Tibial nerve (tissue), 4 donors: ENCODE results near the gene TAPBPL. TPM values are rescaled to one million over a fixed set of nuclear protein-coding genes. Genes with fewer than 3 reads are reported as not detected.
A peak's percentile ranks its signal among the peaks of the same experiment; 100 is the strongest.

Experiments used
- DNase-seq, 2 donors: peaks; one replicate each; pipeline ENCODE4 v3.0.0-alpha.2; 2019; ENCODE audit warnings: low spot score in 2 of 2
- H3K27ac ChIP-seq, 4 donors: fragments of 200-600 bp; sonication (generic) in 3 of 4; one replicate each; pipeline ENCODE4 v1.5.1; 2017 to 2019; ENCODE audit warnings: mild to moderate bottlenecking in 1 of 4
- H3K27me3 ChIP-seq, 2 donors: fragments of 200-600 bp; sonication (generic) in 1 of 2; one replicate each; pipeline versions ENCODE4 v1.5.1 to v1.6.0; 2017 to 2019
- H3K36me3 ChIP-seq, 3 donors: fragments of 200-600 bp; sonication (generic); one replicate each; pipeline ENCODE4 v1.5.1; 2018 to 2019
- H3K4me1 ChIP-seq, 4 donors: fragments of 200-600 bp; sonication (generic) in 3 of 4; one replicate each; pipeline ENCODE4 v1.5.1; 2017 to 2019
- H3K4me3 ChIP-seq, 4 donors: fragments of 200-600 bp; sonication (generic) in 3 of 4; one replicate each; pipeline ENCODE4 v1.5.1; 2017 to 2019; ENCODE audit warnings: mild to moderate bottlenecking in 1 of 4, moderate library complexity in 1 of 4
- H3K9me3 ChIP-seq, 4 donors: fragments of 200-600 bp; sonication (generic) in 3 of 4; one replicate each; pipeline ENCODE4 v1.5.1; 2017 to 2019
- EP300 ChIP-seq, 2 donors: sonication (generic); formaldehyde crosslinking; IDR thresholded peaks; one replicate each; pipeline ENCODE4 v1.6.1; 2017; ENCODE audit warnings: antibody characterized with exemption in 2 of 2, mild to moderate bottlenecking in 1 of 2
- POLR2A ChIP-seq, 2 donors: fragments of 450-650 bp; IDR thresholded peaks; one replicate each; pipeline ENCODE4 v1.6.1; 2017; ENCODE audit warnings: antibody characterized with exemption in 2 of 2, mild to moderate bottlenecking in 2 of 2, moderate library complexity in 2 of 2
- WGBS, 2 donors: methylation state at CpG; one replicate each; pipeline ENCODE4 v1.1.5; 2018; 5-methylcytosine and 5-hydroxymethylcytosine counted together
- total RNA-seq, 4 donors: library from RNA; depleted of rRNA; stranded (reverse); fragments of >200 nt; gene quantifications; one replicate each; pipeline ENCODE4 v1.1.0, GENCODE V29; 2016
- TF ChIP-seq, protein P1 (sequence below), 5 experiments: fragments of 200-600 bp in 3 of 5; fragments of 450-650 bp in 2 of 5; sonication (generic) in 3 of 5; IDR thresholded peaks; one replicate each; pipeline ENCODE4 v1.5.1; 2016 to 2019; ENCODE audit warnings: antibody characterized with exemption in 5 of 5, mild to moderate bottlenecking in 3 of 5, moderate library complexity in 2 of 5

TAPBPL gene
- total RNA-seq, 4 donors from 2014 or later = 13.9 to 31.9 (median 25.2) TPM

DNA sequence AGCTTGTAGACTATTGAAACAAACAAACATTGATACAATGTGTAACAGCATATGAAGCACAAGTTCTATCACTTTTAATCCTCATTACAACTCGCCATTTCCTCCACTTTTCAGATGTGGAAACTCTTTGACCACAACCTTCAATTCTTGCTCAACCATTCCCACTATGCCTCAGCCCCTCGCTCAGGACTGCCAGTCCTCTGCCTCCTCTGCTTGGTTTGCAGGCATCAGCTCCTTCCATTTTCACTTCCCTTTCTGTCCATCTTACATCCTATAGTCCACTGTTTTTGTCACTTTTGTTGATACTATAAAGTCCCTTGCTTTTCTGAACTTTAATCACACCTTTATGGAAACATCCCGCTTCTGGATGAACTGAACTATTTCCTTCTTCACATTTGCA is 35.2 kb upstream of the TAPBPL start:
- Histone ChIP-seq H3K9me3 (no peaks in the 10 kb centered on the region), H3K4me3 (no peak overlapping the region), H3K27ac (no peak overlapping the region), H3K4me1 (no peaks in the 10 kb centered on the region), H3K36me3 (peaks cover 0 to 12% (median 0%) of the 10 kb centered on the region in 3 donors), H3K27me3 (no peaks in the 10 kb centered on the region)
- TF ChIP-seq EP300 (IDR thresholded peaks at IDR 0.05) (peak in 1 of 2 donors; percentile 79), POLR2A (IDR thresholded peaks at IDR 0.05) (no peak)
- TF ChIP-seq, protein P1, sequence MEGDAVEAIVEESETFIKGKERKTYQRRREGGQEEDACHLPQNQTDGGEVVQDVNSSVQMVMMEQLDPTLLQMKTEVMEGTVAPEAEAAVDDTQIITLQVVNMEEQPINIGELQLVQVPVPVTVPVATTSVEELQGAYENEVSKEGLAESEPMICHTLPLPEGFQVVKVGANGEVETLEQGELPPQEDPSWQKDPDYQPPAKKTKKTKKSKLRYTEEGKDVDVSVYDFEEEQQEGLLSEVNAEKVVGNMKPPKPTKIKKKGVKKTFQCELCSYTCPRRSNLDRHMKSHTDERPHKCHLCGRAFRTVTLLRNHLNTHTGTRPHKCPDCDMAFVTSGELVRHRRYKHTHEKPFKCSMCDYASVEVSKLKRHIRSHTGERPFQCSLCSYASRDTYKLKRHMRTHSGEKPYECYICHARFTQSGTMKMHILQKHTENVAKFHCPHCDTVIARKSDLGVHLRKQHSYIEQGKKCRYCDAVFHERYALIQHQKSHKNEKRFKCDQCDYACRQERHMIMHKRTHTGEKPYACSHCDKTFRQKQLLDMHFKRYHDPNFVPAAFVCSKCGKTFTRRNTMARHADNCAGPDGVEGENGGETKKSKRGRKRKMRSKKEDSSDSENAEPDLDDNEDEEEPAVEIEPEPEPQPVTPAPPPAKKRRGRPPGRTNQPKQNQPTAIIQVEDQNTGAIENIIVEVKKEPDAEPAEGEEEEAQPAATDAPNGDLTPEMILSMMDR (IDR thresholded peaks at IDR 0.05) = no peak
- 82 to 85% methylated on average over 3 of the region's 3 CpGs for WGBS, 2 donors
- DNase-seq = peak in 1 of 2 donors; percentile 30

- H3K4me3 ChIP-seq = no peak overlapping the region
- TF ChIP-seq, protein P1 (IDR thresholded peaks at IDR 0.05) = no peak
- TF ChIP-seq POLR2A (IDR thresholded peaks at IDR 0.05) = no peak
- no peak for TF ChIP-seq EP300 (IDR thresholded peaks at IDR 0.05)
- no peak overlapping the region for H3K27ac ChIP-seq
- no peaks in the 10 kb centered on the region for H3K27me3 ChIP-seq
- peaks cover 0 to 12% (median 0%) of the 10 kb centered on the region in 3 donors for H3K36me3 ChIP-seq
- no peaks in the 10 kb centered on the region for H3K9me3 ChIP-seq
- no peak for DNase-seq
- WGBS, 2 donors = 65 to 81% methylated on average over 6 of the region's 6 CpGs
- peaks cover 0 to 6% (median 3%) of the 10 kb centered on the region in 4 donors for H3K4me1 ChIP-seq
These were observed 33.0 kb upstream of the TAPBPL start for GRCh38 chr12:6418796-6419195.

- Histone ChIP-seq H3K9me3 (no peaks in the 10 kb centered on the region), H3K4me1 (peaks cover 0 to 10% (median 5%) of the 10 kb centered on the region in 4 donors), H3K27ac (peak overlapping the region in 1 of 4 donors; percentile 47), H3K36me3 (peaks cover 0 to 12% (median 0%) of the 10 kb centered on the region in 3 donors), H3K4me3 (no peak overlapping the region), H3K27me3 (no peaks in the 10 kb centered on the region)
- TF ChIP-seq EP300 (IDR thresholded peaks at IDR 0.05) (no peak), POLR2A (IDR thresholded peaks at IDR 0.05) (no peak)
- TF ChIP-seq, protein P1 (IDR thresholded peaks at IDR 0.05) = no peak
- DNase-seq = no peak
- 31 to 58% methylated on average over 4 of the region's 4 CpGs for WGBS, 2 donors
These were observed 31.5 kb upstream of the TAPBPL start for GRCh38 chr12:6420364-6420763.

DNA sequence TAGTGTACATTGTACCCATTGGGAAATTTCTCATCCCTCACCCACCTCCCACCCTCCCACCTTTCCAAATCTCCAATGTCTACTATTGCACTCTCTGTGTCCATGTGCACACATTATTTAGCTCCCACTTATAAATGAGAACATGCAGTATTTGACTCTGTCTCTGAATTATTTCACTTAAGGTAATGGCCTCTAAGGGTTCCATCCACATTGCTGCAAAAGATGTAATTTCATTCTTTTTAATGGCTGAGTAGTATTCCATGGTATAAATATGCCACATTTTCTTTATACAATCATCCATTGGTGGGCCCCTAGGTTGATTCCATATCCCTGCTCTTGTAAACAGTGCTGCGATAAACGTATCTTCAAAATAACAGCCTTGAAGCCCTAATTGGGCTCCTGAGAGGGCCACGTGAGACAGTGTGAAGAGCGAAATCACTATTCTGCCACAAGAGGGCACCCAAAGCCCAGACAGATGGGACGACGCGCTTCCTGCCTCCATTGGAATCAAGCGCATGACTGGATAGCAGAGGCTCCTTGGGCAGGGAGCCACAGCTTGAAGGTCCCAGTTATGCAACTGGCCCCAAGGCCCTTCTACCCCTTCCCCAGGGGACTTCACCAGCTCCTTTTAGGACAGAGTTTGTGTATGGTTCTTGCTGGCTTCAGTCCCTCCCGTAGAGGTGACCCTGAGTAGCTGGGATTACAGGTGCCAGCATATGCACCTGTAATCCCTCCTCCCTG is 28.4 kb upstream of the TAPBPL start:
- Histone ChIP-seq H3K9me3 (no peaks in the 10 kb centered on the region), H3K27me3 (no peaks in the 10 kb centered on the region), H3K36me3 (no peaks in the 10 kb centered on the region), H3K27ac (peak overlapping the region in 1 of 4 donors; percentile 55), H3K4me3 (no peak overlapping the region), H3K4me1 (peaks cover 0 to 10% (median 5%) of the 10 kb centered on the region in 4 donors)
- 6 to 7% methylated on average over 9 of the region's 9 CpGs for WGBS, 2 donors
- TF ChIP-seq, protein P1 (IDR thresholded peaks at IDR 0.05) = peak; percentile 84 to 95 (median 86)
- TF ChIP-seq EP300 (IDR thresholded peaks at IDR 0.05) (peak; percentile 37 to 82), POLR2A (IDR thresholded peaks at IDR 0.05) (no peak)
- DNase-seq = peak; percentile 77 to 83

- Histone ChIP-seq H3K36me3 (no peaks in the 10 kb centered on the region), H3K4me1 (peaks cover 0 to 10% (median 5%) of the 10 kb centered on the region in 4 donors), H3K27ac (peak overlapping the region in 1 of 4 donors; percentile 55), H3K9me3 (no peaks in the 10 kb centered on the region), H3K4me3 (no peak overlapping the region), H3K27me3 (no peaks in the 10 kb centered on the region)
- no peak for DNase-seq
- 34 to 45% methylated on average over 6 of the region's 6 CpGs for WGBS, 2 donors
- TF ChIP-seq EP300 (IDR thresholded peaks at IDR 0.05) = no peak
- TF ChIP-seq, protein P1 (IDR thresholded peaks at IDR 0.05) = no peak
- no peak for TF ChIP-seq POLR2A (IDR thresholded peaks at IDR 0.05)
These were observed 27.9 kb upstream of the TAPBPL start for GRCh38 chr12:6424008-6424347.
